Gastrocnemius medialis (tissue), 4 donors: Measurements from ENCODE around the gene SEPTIN10.

Experiments
- POLR2A ChIP-seq, 2 donors: fragments of 450-650 bp; IDR thresholded peaks; one replicate each; pipeline ENCODE4 v1.6.1; 2017; ENCODE audit warnings: antibody characterized with exemption in 2 of 2, mild to moderate bottlenecking in 2 of 2, moderate library complexity in 2 of 2
- TF ChIP-seq, protein P1 (sequence below), 5 experiments: fragments of 450-650 bp in 3 of 5; fragments of 200-600 bp in 2 of 5; sonication (generic) in 2 of 5; IDR thresholded peaks in 4 of 5; conservative IDR thresholded peaks in 1 of 5; 1 replicate in 4 of 5; 2 replicates in 1 of 5; pipeline ENCODE4 v1.5.1; 2016 to 2019; ENCODE audit warnings: antibody characterized with exemption in 5 of 5, mild to moderate bottlenecking in 3 of 5, moderate library complexity in 3 of 5

DNA sequence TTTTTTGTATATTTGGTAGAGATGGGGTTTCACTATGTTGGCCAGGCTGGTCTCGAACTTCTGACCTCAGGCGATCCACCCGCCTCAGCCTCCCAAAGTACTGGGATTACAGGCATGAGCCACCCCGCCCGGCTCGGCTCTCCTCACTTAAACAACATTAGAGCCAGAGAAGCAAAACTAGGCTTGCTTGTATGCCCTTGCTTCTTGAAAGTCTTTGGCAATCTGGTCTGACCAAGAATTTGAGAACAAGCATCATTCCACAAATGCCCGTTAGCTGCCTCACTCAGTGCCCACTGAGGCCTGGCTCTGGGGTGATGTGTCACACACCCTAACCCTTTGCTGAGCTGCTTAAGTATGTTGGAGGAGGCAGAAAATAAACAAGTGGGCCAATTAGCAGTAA lies 33.9 kb upstream of the SEPTIN10 start:
- TF ChIP-seq, protein P1, sequence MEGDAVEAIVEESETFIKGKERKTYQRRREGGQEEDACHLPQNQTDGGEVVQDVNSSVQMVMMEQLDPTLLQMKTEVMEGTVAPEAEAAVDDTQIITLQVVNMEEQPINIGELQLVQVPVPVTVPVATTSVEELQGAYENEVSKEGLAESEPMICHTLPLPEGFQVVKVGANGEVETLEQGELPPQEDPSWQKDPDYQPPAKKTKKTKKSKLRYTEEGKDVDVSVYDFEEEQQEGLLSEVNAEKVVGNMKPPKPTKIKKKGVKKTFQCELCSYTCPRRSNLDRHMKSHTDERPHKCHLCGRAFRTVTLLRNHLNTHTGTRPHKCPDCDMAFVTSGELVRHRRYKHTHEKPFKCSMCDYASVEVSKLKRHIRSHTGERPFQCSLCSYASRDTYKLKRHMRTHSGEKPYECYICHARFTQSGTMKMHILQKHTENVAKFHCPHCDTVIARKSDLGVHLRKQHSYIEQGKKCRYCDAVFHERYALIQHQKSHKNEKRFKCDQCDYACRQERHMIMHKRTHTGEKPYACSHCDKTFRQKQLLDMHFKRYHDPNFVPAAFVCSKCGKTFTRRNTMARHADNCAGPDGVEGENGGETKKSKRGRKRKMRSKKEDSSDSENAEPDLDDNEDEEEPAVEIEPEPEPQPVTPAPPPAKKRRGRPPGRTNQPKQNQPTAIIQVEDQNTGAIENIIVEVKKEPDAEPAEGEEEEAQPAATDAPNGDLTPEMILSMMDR (IDR thresholded peaks at IDR 0.05 in 4 of 5, conservative IDR thresholded peaks at IDR 0.05 in 1 of 5), result no peak
- TF ChIP-seq POLR2A (IDR thresholded peaks at IDR 0.05), result no peak
